HG03571 (cell line): ENCODE measurements around the gene RHO.

Source experiments
- ATAC-seq: cut with Tn5 transposase; IDR thresholded peaks from one replicate; pipeline ENCODE4 v1.9.1; 2021; ENCODE audit not compliant: unreplicated experiment

The RHO gene

GRCh38 chr3:129558772-129559564 lies 30.5 kb downstream of the RHO start:
- ATAC-seq: no peak

GRCh38 chr3:129559565-129560079 lies 31.2 kb downstream of the RHO start:
- ATAC-seq: no peak

GRCh38 chr3:129560269-129560787 lies 31.9 kb downstream of the RHO start:
- no peak for ATAC-seq

- no peak for ATAC-seq
Observed at GRCh38 chr3:129560911-129561594, 32.6 kb downstream of the RHO start.

GRCh38 chr3:129561619-129562248 lies 33.3 kb downstream of the RHO start:
- ATAC-seq: no peak

- no peak for ATAC-seq
Observed at GRCh38 chr3:129562803-129563202, 34.4 kb downstream of the RHO start.

- no peak for ATAC-seq
Observed at GRCh38 chr3:129563332-129563731, 34.9 kb downstream of the RHO start.

- ATAC-seq: no peak
Observed at GRCh38 chr3:129563850-129564535, 35.6 kb downstream of the RHO start.

GRCh38 chr3:129564981-129565644 lies 36.7 kb downstream of the RHO start:
- no peak for ATAC-seq

- ATAC-seq: no peak
Observed at GRCh38 chr3:129565902-129566301, 37.5 kb downstream of the RHO start.

- no peak for ATAC-seq
Observed at GRCh38 chr3:129567176-129567705, 38.8 kb downstream of the RHO start.

- no peak for ATAC-seq
Observed at GRCh38 chr3:129567939-129568338, 39.5 kb downstream of the RHO start.

- ATAC-seq: no peak
Observed at GRCh38 chr3:129569856-129570255, 41.4 kb downstream of the RHO start.

- no peak for ATAC-seq
Observed at GRCh38 chr3:129571605-129572547, 43.4 kb downstream of the RHO start.

- ATAC-seq: no peak
Observed at GRCh38 chr3:129572603-129573002, 44.2 kb downstream of the RHO start.

GRCh38 chr3:129573493-129573892 lies 45.1 kb downstream of the RHO start:
- no peak for ATAC-seq

- ATAC-seq: no peak
Observed at GRCh38 chr3:129574206-129574605, 45.8 kb downstream of the RHO start.

GRCh38 chr3:129575233-129575996 lies 47.0 kb downstream of the RHO start:
- ATAC-seq: no peak
